GM10266 (cell line): ENCODE results near the gene IYD.

Source experiments
- DNase-seq: peaks from one replicate; pipeline ENCODE4 v3.0.0; 2012; ENCODE audit errors: extremely low spot score
- TF ChIP-seq, protein P1 (sequence below): IDR thresholded peaks from 2 replicates; pipeline ENCODE4 v1.5.1; 2012; ENCODE audit warnings: mild to moderate bottlenecking, low read depth; ENCODE audit not compliant: control insufficient read depth, insufficient read depth; ENCODE audit errors: missing control alignments

Gene IYD, protein sequence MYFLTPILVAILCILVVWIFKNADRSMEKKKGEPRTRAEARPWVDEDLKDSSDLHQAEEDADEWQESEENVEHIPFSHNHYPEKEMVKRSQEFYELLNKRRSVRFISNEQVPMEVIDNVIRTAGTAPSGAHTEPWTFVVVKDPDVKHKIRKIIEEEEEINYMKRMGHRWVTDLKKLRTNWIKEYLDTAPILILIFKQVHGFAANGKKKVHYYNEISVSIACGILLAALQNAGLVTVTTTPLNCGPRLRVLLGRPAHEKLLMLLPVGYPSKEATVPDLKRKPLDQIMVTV

GRCh38 chr6:150368762-150369161, at the start of gene IYD:
Gene IYD (plus strand): TSS chr6:150369012. CDS start chr6:150369032, 20 bp downstream.
- TF ChIP-seq, protein P1, sequence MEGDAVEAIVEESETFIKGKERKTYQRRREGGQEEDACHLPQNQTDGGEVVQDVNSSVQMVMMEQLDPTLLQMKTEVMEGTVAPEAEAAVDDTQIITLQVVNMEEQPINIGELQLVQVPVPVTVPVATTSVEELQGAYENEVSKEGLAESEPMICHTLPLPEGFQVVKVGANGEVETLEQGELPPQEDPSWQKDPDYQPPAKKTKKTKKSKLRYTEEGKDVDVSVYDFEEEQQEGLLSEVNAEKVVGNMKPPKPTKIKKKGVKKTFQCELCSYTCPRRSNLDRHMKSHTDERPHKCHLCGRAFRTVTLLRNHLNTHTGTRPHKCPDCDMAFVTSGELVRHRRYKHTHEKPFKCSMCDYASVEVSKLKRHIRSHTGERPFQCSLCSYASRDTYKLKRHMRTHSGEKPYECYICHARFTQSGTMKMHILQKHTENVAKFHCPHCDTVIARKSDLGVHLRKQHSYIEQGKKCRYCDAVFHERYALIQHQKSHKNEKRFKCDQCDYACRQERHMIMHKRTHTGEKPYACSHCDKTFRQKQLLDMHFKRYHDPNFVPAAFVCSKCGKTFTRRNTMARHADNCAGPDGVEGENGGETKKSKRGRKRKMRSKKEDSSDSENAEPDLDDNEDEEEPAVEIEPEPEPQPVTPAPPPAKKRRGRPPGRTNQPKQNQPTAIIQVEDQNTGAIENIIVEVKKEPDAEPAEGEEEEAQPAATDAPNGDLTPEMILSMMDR, result no peak
- no peak for DNase-seq

DNA sequence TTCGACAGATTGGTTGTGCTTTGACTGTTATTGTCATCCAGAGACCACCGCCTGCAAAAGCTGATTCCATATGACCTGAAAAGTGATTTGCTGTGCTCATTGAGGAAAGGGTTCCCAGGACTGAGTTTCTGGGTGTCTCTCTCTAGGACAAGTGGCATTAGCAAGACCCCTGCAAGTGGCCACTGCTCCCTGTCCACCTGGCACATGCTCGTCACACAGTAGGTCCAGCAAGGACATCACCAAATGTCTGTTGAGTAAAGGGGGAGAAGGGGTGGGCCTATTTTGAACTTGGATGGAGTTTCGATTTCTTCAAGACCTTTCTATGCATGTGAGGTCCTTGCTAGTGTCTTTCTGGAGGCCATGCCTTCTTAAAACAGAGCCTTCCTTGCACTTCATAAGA, 48.9 kb upstream of the IYD start:
- TF ChIP-seq, protein P1, result no peak
- DNase-seq, result no peak

GRCh38 chr6:150320442-150320841, 48.4 kb upstream of the IYD start:
- DNase-seq, result no peak
- TF ChIP-seq, protein P1, result no peak

DNA sequence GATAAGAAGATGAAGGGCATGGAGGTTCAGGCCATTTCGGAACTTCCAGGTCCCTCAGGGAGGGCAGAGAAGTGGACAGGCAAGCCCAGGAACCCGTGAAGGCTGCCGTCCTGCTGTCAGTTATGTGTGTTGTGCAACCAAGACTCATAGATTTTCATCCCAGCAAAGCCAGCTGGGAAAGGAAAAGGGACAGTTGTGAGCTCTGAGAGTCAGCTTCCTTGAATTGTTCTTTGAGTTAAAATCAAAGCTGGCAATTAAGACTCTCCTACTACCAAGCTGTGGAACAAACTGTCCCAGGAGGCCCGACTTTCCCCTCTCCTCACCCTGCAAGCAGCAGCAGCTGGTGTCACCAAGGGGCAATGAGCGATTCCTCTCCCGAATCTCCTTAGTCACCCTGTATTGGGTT, 46.3 kb upstream of the IYD start:
- no peak for DNase-seq

DNA sequence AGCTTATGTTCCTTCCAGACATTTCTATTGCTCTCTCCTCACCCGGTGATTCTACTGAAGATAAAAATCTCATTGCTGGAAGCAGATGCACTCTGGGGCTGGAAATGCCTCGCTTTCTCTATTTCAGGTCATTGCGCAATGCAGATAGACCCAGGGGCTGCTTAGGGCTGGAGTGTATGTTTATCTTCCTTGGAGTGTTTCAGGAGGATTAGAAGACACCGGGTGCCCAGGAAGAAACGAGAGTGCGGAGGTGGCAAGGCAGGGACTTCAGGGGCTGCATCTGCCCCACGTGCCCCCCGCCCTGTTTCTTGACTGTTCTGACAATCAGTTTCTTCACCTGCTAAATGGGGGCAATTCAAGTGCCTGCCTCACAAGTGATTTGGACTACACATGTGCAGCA, 45.6 kb upstream of the IYD start:
- no peak for DNase-seq
- TF ChIP-seq, protein P1, result no peak

More for the DNA sequence above, 46.3 kb upstream of the IYD start:
- TF ChIP-seq, protein P1, result no peak

DNA sequence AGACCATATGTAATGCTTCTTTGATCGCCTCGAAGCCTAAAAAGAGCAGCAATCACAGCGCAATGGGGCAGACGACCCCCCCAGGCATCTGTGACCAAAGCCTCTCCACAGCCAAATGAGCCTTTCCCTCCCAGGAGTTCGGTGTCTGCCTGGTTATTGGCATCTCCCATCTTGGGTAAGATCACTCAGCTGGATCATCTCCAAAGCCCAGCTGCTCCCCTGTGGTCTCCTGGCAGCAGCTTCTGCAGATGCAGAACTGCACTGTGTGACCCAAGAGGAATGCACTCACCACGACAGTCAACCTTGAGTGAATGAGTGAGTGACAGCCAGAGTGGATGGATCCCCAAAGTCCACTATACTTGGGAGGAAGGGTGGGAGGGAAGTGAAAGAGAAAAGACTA, 44.8 kb upstream of the IYD start:
- TF ChIP-seq, protein P1, result no peak
- DNase-seq, result no peak

GRCh38 chr6:150325066-150325772, 43.6 kb upstream of the IYD start:
- TF ChIP-seq, protein P1, result no peak
- DNase-seq, result no peak
